ENCODE data around the gene ARID1B. TPM values are rescaled to one million over a fixed set of nuclear protein-coding genes. Genes with fewer than 3 reads are reported as not detected.

The ARID1B gene
- total RNA-seq, 1 experiment from 2014 or later: 35.6 TPM

GRCh38 chr6:157193443-157193996, 416.3 kb downstream of the ARID1B start:
- BruUV-seq (replicated peaks): no TSS peak
- RAD21 ChIA-PET (ENCODE audit: low non-redundant PET in 1 of 2, low total read pairs in 2 of 2, uncharacterized antibody in 2 of 2, unreplicated experiment in 2 of 2): no interaction called here
- no peak for TF ChIP-seq EZH2 (IDR thresholded peaks at IDR 0.05)
- TF ChIP-seq CBX3 (IDR thresholded peaks at IDR 0.05; ENCODE audit: low read depth): no peak
- no peak for TF ChIP-seq POLR2A (IDR thresholded peaks at IDR 0.05; ENCODE audit: borderline replicate concordance, extremely low read depth, insufficient read depth, insufficient read length)
- no peak for TF ChIP-seq REST (IDR thresholded peaks at IDR 0.05; ENCODE audit: low read depth)
- TF ChIP-seq RAD21 (IDR thresholded peaks at IDR 0.05; ENCODE audit: low read depth): no peak
- no peak overlapping the region for H3K4me3 ChIP-seq (replicated peaks in 1 of 2; ENCODE audit: low read depth in 1 of 2, low read length in 2 of 2)
- H3K4me2 ChIP-seq (ENCODE audit: low read length): no peak overlapping the region
- H3K4me1 ChIP-seq (ENCODE audit: control insufficient read depth in 1 of 2, insufficient read depth in 2 of 2, low read length in 2 of 2): peaks cover 0 to 3% of the 10 kb centered on the region in 2 experiments; a peak in 1 of 4 replicates
- no peaks in the 10 kb centered on the region for H4K20me1 ChIP-seq (ENCODE audit: insufficient read depth)
- intact Hi-C loops (cut with micrococcal nuclease): no loop called here
- H3K27ac ChIP-seq (ENCODE audit: low read depth, low read length): no peak overlapping the region
- no peak overlapping the region for H2AFZ ChIP-seq (ENCODE audit: low read depth, low read length, poor library complexity, severe bottlenecking)
- ATAC-seq (no peak), DNase-seq (ENCODE audit: low read depth, low spot score) (no peak)
- no peaks in the 10 kb centered on the region for H3K79me2 ChIP-seq (ENCODE audit: insufficient read depth, low read length)
- no peaks in the 10 kb centered on the region for H3K9me3 ChIP-seq (ENCODE audit: control insufficient read depth in 1 of 2, insufficient read depth in 1 of 2, low read depth in 1 of 2, low read length in 2 of 2)
- no peaks in the 10 kb centered on the region; a peak in 1 of 4 replicates for H3K36me3 ChIP-seq (ENCODE audit: control insufficient read depth in 1 of 2, insufficient read depth in 2 of 2, low read length in 2 of 2)
- CTCF ChIA-PET: no interaction called here
- POLR2A ChIA-PET: no interaction called here
- no peaks in the 10 kb centered on the region for H3K27me3 ChIP-seq (ENCODE audit: insufficient read depth, low read length)
- no peak overlapping the region for H3K9ac ChIP-seq (ENCODE audit: low read length)
- no peaks in the 10 kb centered on the region for H3K9me2 ChIP-seq (ENCODE audit: insufficient read depth)

- Histone ChIP-seq H3K4me3 (replicated peaks in 1 of 2; ENCODE audit: low read depth in 1 of 2, low read length in 2 of 2) (no peak overlapping the region), H3K79me2 (ENCODE audit: insufficient read depth, low read length) (no peaks in the 10 kb centered on the region), H3K4me1 (ENCODE audit: control insufficient read depth in 1 of 2, insufficient read depth in 2 of 2, low read length in 2 of 2) (peaks cover 0 to 3% of the 10 kb centered on the region in 2 experiments; a peak in 1 of 4 replicates), H3K27me3 (ENCODE audit: insufficient read depth, low read length) (no peaks in the 10 kb centered on the region), H3K9me3 (ENCODE audit: control insufficient read depth in 1 of 2, insufficient read depth in 1 of 2, low read depth in 1 of 2, low read length in 2 of 2) (no peaks in the 10 kb centered on the region), H3K36me3 (ENCODE audit: control insufficient read depth in 1 of 2, insufficient read depth in 2 of 2, low read length in 2 of 2) (no peaks in the 10 kb centered on the region; a peak in 1 of 4 replicates), H3K27ac (ENCODE audit: low read depth, low read length) (no peak overlapping the region), H2AFZ (ENCODE audit: low read depth, low read length, poor library complexity, severe bottlenecking) (no peak overlapping the region), H3K9ac (ENCODE audit: low read length) (no peak overlapping the region), H3K9me2 (ENCODE audit: insufficient read depth) (no peaks in the 10 kb centered on the region), H4K20me1 (ENCODE audit: insufficient read depth) (no peaks in the 10 kb centered on the region), H3K4me2 (ENCODE audit: low read length) (no peak overlapping the region)
- ChIA-PET POLR2A (no interaction called here), RAD21 (ENCODE audit: low non-redundant PET in 1 of 2, low total read pairs in 2 of 2, uncharacterized antibody in 2 of 2, unreplicated experiment in 2 of 2) (no interaction called here), CTCF (interaction anchor here (0.9 kb wide), 1 partner anchor 10 kb away, joined by 4 read pairs; no protein-coding TSS in a partner anchor)
- intact Hi-C loops (cut with micrococcal nuclease): no loop called here
- BruUV-seq (replicated peaks): no TSS peak
- ATAC-seq (no peak), DNase-seq (ENCODE audit: low read depth, low spot score) (no peak)
- TF ChIP-seq ZNF274 (IDR thresholded peaks at IDR 0.05; ENCODE audit: low read depth, low read length) (no peak), SRF (IDR thresholded peaks at IDR 0.05; ENCODE audit: low read depth) (no peak), SP1 (IDR thresholded peaks at IDR 0.05; ENCODE audit: low read depth) (no peak), EZH2phosphoT487 (IDR thresholded peaks at IDR 0.05; ENCODE audit: borderline replicate concordance) (no peak), SIN3A (IDR thresholded peaks at IDR 0.05; ENCODE audit: low read depth) (no peak), EZH2 (IDR thresholded peaks at IDR 0.05) (no peak), ZFX (IDR thresholded peaks at IDR 0.05) (no peak), TCF7L2 (IDR thresholded peaks at IDR 0.05; ENCODE audit: borderline replicate concordance, extremely low read depth, insufficient read depth, insufficient read length) (no peak), POLR2A (IDR thresholded peaks at IDR 0.05; ENCODE audit: borderline replicate concordance, extremely low read depth, insufficient read depth, insufficient read length) (no peak), REST (IDR thresholded peaks at IDR 0.05; ENCODE audit: low read depth) (no peak), CEBPB (IDR thresholded peaks at IDR 0.05; ENCODE audit: low read depth) (no peak), FOSL1 (IDR thresholded peaks at IDR 0.05; ENCODE audit: low read depth) (no peak)
Measured at GRCh38 chr6:157194110-157194509, 416.9 kb downstream of the ARID1B start.
